Heart left ventricle (tissue), 16 donors: Measurements from ENCODE around the gene ALPL. TPM values are rescaled to one million over a fixed set of nuclear protein-coding genes. Genes with fewer than 3 reads are reported as not detected.

ENCODE experiments used
- ATAC-seq, 4 donors: fragments of 200-7000 bp; cut with Tn5 transposase; one replicate each; pipeline ENCODE4 v1.9.1; 2020 to 2022; ENCODE audit warnings: moderate library complexity in 4 of 4, mild to moderate bottlenecking in 3 of 4, moderate number of reproducible peaks in 1 of 4
- DNase-seq, 5 donors: peaks; one replicate each; pipeline ENCODE4 v3.0.0-alpha.2; 2020
- H3K27ac ChIP-seq, 12 donors: fragments of 200-600 bp; sonication (generic) in 4 of 12; one replicate each; pipeline versions ENCODE4 v1.5.0 to v1.8.0; 2016 to 2022; ENCODE audit warnings: mild to moderate bottlenecking in 2 of 12
- H3K27me3 ChIP-seq, 9 donors: fragments of 200-600 bp; sonication (generic) in 2 of 9; one replicate each; pipeline versions ENCODE4 v1.5.1 to v1.8.0; 2016 to 2022; ENCODE audit warnings: mild to moderate bottlenecking in 3 of 9
- H3K36me3 ChIP-seq, 9 donors: fragments of 200-600 bp; sonication (generic) in 2 of 9; one replicate each; pipeline versions ENCODE4 v1.5.0 to v1.8.0; 2018 to 2022; ENCODE audit warnings: mild to moderate bottlenecking in 2 of 9
- H3K4me1 ChIP-seq, 12 donors: fragments of 200-600 bp; sonication (generic) in 4 of 12; one replicate each; pipeline versions ENCODE4 v1.5.0 to v1.8.0; 2016 to 2022; ENCODE audit warnings: mild to moderate bottlenecking in 3 of 12
- H3K4me3 ChIP-seq, 12 donors: fragments of 200-600 bp; sonication (generic) in 4 of 12; one replicate each; pipeline versions ENCODE4 v1.5.0 to v1.8.0; 2017 to 2022; ENCODE audit warnings: mild to moderate bottlenecking in 9 of 12, moderate library complexity in 4 of 12
- H3K9me3 ChIP-seq, 12 donors: fragments of 200-600 bp; sonication (generic) in 4 of 12; one replicate each; pipeline versions ENCODE4 v1.5.0 to v1.8.0; 2016 to 2022; ENCODE audit warnings: mild to moderate bottlenecking in 1 of 12
- CTCF ChIP-seq, 12 donors: fragments of 200-600 bp; sonication (generic) in 4 of 12; IDR thresholded peaks; one replicate each; pipeline versions ENCODE4 v1.5.0 to v1.8.0; 2018 to 2022; ENCODE audit warnings: antibody characterized with exemption in 12 of 12, mild to moderate bottlenecking in 5 of 12
- POLR2A ChIP-seq, 2 donors: fragments of 450-650 bp; IDR thresholded peaks; one replicate each; pipeline ENCODE4 v1.6.1; 2017; ENCODE audit warnings: antibody characterized with exemption in 2 of 2, mild to moderate bottlenecking in 2 of 2, moderate library complexity in 2 of 2
- WGBS, 4 donors: extraction: QIAGEN DNeasy Blood & Tissue Kit in 2 of 4; methylation state at CpG; one replicate each; pipeline versions ENCODE4 v1.1.5 to v1.1.7; 2013 to 2018; 5-methylcytosine and 5-hydroxymethylcytosine counted together
- intact Hi-C, 10 donors: fragments of 100-400 bp; cut with DNase I; formaldehyde crosslinking; loops; one replicate each; pipeline versions ENCODE4 v1.11.1 to v1.14.2; 2022
- polyA plus RNA-seq, 2 donors: library from polyadenylated mRNA; stranded (reverse); fragments of 200-250 nt; gene quantifications; one replicate each; pipeline ENCODE4 v1.2.3, GENCODE V29; 2013
- total RNA-seq, 9 donors: library from RNA; depleted of rRNA in 2 of 9; stranded (reverse); fragments of >200 nt in 2 of 9; fragmentation: NEBNext Ultra II Directional in 3 of 9; extraction: Animal tissue kit (Norgen Biotek cat#: 25700) in 3 of 9; gene quantifications; one replicate each; pipeline versions ENCODE4 v1.1.0 to v1.2.4, GENCODE V29; 2016 to 2023
- donor health status: ischemic (EF 13 %, LVEDD 7.1; RV severe dilation, severe dysfunction).
- donor health status: healthy with polysubstance abuse.
- donor health status: DM: no; HTN: yes; CAD: no.
- donor health status: DM: no; HTN: no; CAD: no.
- donor health status: ischemic (EF 25% LVEDD 6.9; RV normal size, moderate dysfunction).
- donor health status: ischemic (EF 25% LVEDD 5.7; RV mildly dilated, moderate dysfunction).
- donor health status: healthy.
- donor health status: DM: yes; HTN: yes; CAD: no.
- donor health status: ischemic (EF 35%, LVEDD 5.7; RV mildly dilated, moderate dysfunction).
- donor health status: nonischemic (EF 11% LVEDD 7.7; RV severe dilation, severe dysfunction).
- donor health status: DM: yes; HTN: yes; CAD: no.
- donor health status: PGD.
- donor health status: ischemic (EF 29% LVEDD 5.4; RV normal size, mild dysfunction).
- donor health status: nonischemic (EF 23%, LVEDD 6.1; RV moderate dilation, normal function).

The ALPL gene
- total and polyA plus RNA-seq, 11 donors: 6.3 to 45.8 (median 12.3) TPM

- DNase-seq (no peak), ATAC-seq (no peak)
- 55 to 66% (median 61%) methylated on average over 3 of the region's 3 CpGs for WGBS, 4 donors
Observed at GRCh38 chr1:21579791-21580190, 70.6 kb downstream of the ALPL start.

DNA sequence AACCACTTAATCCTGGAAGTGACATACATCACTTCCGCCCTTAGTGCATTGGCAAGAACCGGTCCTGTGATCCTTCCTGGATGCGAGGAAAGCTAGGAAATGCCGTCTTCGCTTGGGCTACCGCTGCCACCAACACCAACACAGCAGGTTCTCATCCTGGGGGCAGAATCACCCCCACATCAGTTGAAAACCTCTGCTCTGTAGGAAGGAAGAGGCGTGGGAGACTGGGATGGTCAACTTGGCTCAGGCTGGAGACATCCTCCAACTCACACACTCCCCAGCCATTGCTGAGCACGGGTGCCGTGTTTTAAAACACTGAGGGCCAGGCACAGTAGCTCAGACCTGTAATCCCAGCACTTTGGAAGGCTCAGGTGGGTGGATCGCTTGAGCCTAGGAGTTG lies 74.9 kb downstream of the ALPL start:
- H3K9me3 ChIP-seq: no peaks in the 10 kb centered on the region
- 50 to 60% (median 57%) methylated on average over 10 of the region's 10 CpGs for WGBS, 4 donors
- H3K4me3 ChIP-seq: no peak overlapping the region
- peaks cover 0 to 7% (median 0%) of the 10 kb centered on the region in 9 donors for H3K27me3 ChIP-seq
- no peaks in the 10 kb centered on the region for H3K36me3 ChIP-seq
- peak in 2 of 4 donors; percentile 11 to 41 for ATAC-seq
- H3K27ac ChIP-seq: peak overlapping the region in 5 of 12 donors; percentile 25 to 61 (median 50)
- intact Hi-C loops: no loop called here
- DNase-seq: no peak
- peaks cover 0 to 30% (median 16%) of the 10 kb centered on the region in 12 donors for H3K4me1 ChIP-seq
- no peak for TF ChIP-seq CTCF (IDR thresholded peaks at IDR 0.05)
- TF ChIP-seq POLR2A (IDR thresholded peaks at IDR 0.05): no peak

More at GRCh38 chr1:21579791-21580190, 70.6 kb downstream of the ALPL start:
- H3K4me1 ChIP-seq: peaks cover 0 to 17% (median 10%) of the 10 kb centered on the region in 12 donors
- intact Hi-C loops: loop anchor here in 2 of 10 donors (5.0 to 10.0 kb wide), 2 partner anchors 78 to 325 kb away; no protein-coding TSS in a partner anchor
- no peak for TF ChIP-seq CTCF (IDR thresholded peaks at IDR 0.05)
- TF ChIP-seq POLR2A (IDR thresholded peaks at IDR 0.05): no peak
- H3K27me3 ChIP-seq: peaks cover 0 to 7% (median 0%) of the 10 kb centered on the region in 9 donors
- H3K27ac ChIP-seq: no peak overlapping the region
- no peaks in the 10 kb centered on the region for H3K9me3 ChIP-seq
- no peaks in the 10 kb centered on the region for H3K36me3 ChIP-seq
- H3K4me3 ChIP-seq: no peak overlapping the region

GRCh38 chr1:21585037-21585436 lies 75.8 kb downstream of the ALPL start:
- Histone ChIP-seq H3K27me3 (peaks cover 0 to 7% (median 0%) of the 10 kb centered on the region in 9 donors), H3K9me3 (no peaks in the 10 kb centered on the region), H3K4me3 (no peak overlapping the region), H3K4me1 (peaks cover 0 to 30% (median 16%) of the 10 kb centered on the region in 12 donors), H3K27ac (peak overlapping the region in 5 of 12 donors; percentile 32 to 61 (median 39)), H3K36me3 (no peaks in the 10 kb centered on the region)
- no peak for TF ChIP-seq POLR2A (IDR thresholded peaks at IDR 0.05)
- TF ChIP-seq CTCF (IDR thresholded peaks at IDR 0.05): no peak
- ATAC-seq: peak in 3 of 4 donors; percentile 49 to 76 (median 51)
- DNase-seq: peak in 2 of 5 donors; percentile 49 to 60
- intact Hi-C loops: no loop called here
- WGBS, 4 donors: 65 to 75% (median 67%) methylated on average over 9 of the region's 9 CpGs

DNA sequence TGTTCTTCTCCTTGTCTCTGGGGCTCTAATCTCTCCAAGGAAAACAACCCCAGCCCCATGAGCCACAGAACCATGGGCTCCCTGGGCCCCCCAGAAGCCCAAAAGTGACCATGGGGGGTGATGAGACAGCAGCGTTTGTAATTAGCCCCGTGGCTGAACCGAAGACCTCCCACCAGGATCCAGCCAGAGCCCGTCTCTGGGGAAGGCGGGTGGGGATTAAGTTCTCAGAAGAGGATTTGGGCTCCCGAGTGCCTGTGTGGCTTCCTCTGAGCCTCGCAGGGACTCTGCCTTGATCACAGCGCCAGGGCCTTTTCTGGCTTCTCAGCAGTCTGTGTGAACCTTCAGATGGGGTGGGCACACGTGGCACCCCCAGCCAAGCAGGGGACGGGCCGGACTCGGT lies 77.0 kb downstream of the ALPL start:
- peak overlapping the region in 5 of 12 donors; percentile 30 to 65 (median 32) for H3K27ac ChIP-seq
- DNase-seq: no peak
- H3K27me3 ChIP-seq: peaks cover 0 to 7% (median 0%) of the 10 kb centered on the region in 9 donors
- H3K4me1 ChIP-seq: peaks cover 0 to 30% (median 16%) of the 10 kb centered on the region in 12 donors
- H3K36me3 ChIP-seq: no peaks in the 10 kb centered on the region
- H3K9me3 ChIP-seq: no peaks in the 10 kb centered on the region
- intact Hi-C loops: no loop called here
- 55 to 64% (median 57%) methylated on average over 9 to 12 of the region's 12 CpGs for WGBS, 4 donors
- no peak overlapping the region for H3K4me3 ChIP-seq
- no peak for ATAC-seq
- no peak for TF ChIP-seq CTCF (IDR thresholded peaks at IDR 0.05)
- TF ChIP-seq POLR2A (IDR thresholded peaks at IDR 0.05): no peak
